HG03521 (cell line): Measurements from ENCODE around the gene CCR5AS.
"Not testable (repeated sequence)": the region's sequence is repeated elsewhere in the genome, so short reads cannot be mapped to it uniquely, and the experiment has no call there.

Experiments used
- ATAC-seq: cut with Tn5 transposase; IDR thresholded peaks from one replicate; pipeline ENCODE4 v1.9.1; 2021; ENCODE audit warnings: mild to moderate bottlenecking, moderate library complexity; ENCODE audit not compliant: unreplicated experiment

Gene CCR5AS

DNA sequence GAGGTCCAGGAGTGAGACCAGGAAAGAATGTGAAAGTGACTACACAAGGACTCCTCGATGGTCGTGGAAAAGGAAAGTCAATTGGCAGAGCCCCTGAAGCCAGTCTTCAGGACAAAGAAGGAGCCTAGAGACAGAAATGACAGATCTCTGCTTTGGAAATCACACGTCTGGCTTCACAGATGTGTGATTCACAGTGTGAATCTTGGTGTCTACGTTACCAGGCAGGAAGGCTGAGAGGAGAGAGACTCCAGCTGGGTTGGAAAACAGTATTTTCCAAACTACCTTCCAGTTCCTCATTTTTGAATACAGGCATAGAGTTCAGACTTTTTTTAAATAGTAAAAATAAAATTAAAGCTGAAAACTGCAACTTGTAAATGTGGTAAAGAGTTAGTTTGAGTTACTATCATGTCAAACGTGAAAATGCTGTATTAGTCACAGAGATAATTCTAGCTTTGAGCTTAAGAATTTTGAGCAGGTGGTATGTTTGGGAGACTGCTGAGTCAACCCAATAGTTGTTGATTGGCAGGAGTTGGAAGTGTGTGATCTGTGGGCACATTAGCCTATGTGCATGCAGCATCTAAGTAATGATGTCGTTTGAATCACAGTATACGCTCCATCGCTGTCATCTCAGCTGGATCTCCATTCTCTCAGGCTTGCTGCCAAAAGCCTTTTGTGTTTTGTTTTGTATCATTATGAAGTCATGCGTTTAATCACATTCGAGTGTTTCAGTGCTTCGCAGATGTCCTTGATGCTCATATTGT, 47.0 kb downstream of the CCR5AS start:
- ATAC-seq, result no peak

DNA sequence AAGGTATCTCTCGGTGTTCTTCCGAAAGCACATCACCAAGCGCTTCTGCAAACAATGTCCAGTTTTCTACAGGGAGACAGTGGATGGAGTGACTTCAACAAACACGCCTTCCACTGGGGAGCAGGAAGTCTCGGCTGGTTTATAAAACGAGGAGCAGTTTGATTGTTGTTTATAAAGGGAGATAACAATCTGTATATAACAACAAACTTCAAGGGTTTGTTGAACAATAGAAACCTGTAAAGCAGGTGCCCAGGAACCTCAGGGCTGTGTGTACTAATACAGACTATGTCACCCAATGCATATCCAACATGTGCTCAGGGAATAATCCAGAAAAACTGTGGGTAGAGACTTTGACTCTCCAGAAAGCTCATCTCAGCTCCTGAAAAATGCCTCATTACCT, 48.4 kb downstream of the CCR5AS start:
- no peak for ATAC-seq

DNA sequence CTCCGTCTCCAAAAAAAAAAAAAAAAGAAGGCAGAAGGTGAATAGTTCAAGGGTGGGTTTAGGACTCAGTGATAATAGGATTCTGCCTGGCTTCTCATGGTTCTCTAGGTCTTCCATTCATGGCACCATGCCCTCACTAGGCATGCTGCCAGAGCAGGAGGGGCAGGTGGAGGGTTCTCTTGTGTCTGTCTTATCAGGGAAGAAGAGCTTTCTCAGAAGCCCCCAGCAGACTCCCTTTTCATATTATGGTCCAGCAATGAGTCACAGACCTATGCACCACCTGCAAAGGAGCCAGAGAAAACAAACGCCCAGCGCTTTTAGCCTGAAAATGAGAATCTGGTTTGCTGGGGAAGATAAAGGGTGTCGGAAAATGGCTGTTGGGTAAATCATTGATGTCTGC, 50.0 kb downstream of the CCR5AS start:
- ATAC-seq, result no peak

DNA sequence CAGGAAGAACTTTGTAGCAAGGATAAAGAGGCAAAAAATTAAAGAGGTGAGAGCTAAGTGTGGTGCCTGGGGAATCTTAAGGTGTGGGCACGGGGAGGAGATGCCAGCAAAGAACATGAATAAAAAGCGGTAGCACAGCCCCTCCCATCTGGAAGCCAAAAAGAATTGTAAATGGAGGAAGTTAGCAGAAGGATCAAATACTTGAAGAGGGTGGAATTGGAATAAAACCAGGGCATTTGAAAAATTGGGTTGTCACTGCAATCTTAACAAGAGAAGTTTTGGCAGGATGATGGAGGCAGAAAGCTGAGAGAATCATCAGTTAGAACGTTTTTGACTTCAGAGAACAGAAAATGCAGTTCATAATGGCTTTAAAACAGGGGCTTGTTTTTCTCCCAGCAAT, 50.6 kb downstream of the CCR5AS start:
- ATAC-seq, result no peak

DNA sequence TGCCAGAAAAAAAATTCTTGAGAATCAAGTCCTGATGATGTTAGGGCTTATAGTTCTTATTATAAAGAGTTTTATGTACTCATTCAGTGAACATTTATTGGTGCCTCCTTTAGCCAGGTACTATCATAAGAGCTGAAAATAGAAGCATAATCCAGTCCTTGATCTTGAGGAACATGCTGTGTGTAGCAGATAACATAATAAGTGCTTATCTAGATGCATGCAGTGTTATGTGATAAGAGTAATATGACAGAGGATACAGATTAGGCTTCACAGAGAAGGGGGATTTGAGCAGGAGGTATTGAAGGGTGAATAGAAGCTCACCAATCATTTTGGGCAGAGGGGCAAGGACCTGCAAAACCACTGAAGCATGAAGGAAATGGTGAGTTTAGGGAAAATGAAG, 51.9 kb downstream of the CCR5AS start:
- ATAC-seq, result no peak

DNA sequence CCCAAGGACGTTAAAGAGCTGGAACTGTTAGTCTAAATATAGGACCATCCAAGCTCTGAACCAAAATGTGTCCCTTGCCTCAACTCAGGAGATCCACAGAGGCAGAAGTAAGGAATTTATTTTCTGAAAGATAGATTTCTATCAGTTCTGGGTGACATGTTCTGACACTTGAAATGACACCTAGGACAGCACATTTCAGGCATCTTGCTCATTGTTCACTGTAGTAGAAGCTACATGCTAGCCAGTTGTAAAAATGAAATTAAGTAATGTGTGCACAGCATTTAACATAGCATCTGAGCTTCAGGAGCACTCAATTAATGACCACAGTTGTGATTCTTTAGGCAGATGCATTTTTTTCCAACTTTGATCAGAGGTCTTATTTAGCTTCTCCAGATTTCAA, 52.4 kb downstream of the CCR5AS start:
- no peak for ATAC-seq

DNA sequence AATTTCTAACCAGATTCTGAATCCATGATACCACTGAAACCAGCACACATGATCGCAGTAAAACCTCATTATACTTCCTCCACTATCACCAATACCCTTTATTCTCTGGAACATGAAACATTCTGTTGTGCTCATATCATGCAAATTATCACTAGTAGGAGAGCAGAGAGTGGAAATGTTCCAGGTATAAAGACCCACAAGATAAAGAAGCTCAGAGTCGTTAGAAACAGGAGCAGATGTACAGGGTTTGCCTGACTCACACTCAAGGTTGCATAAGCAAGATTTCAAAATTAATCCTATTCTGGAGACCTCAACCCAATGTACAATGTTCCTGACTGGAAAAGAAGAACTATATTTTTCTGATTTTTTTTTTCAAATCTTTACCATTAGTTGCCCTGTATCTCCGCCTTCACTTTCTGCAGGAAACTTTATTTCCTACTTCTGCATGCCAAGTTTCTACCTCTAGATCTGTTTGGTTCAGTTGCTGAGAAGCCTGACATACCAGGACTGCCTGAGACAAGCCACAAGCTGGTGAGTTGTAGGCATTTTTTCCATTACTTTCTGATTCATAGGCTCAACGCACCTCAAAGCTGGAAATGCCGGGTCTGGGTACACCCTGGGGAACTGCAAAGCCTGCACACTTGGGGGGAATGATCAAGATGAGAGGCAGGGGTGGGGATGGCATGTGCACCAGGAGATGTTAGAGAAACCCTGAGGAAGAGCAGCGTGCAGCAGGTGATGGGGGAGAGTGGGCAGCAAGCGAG, 53.0 kb downstream of the CCR5AS start, which contains the start of gene CCR2:
CCR2 (plus strand) TSS at position 465 of the 764 bp plus-strand sequence. CDS start 3,417 bp downstream, outside the sequence.
- ATAC-seq, result no peak

DNA sequence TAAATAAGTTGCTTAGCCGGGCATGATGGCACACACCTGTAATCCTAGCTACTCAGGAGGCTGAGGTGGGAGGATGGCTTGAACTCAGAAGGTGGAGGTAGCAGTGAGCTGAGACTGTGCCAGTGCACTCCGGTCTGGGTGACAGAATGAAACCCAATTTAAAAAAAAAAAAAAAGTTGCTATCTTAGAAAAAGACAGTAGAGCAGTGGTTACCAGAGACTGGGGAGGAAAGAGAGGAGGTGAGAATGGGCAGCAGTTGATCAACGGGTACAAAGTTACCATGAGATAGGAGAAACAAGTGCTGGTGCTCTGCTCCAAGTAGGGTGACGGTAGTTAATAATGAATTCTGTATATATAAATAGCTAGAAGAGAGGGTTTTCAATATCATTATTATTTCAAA, 53.8 kb downstream of the CCR5AS start:
- no peak for ATAC-seq

DNA sequence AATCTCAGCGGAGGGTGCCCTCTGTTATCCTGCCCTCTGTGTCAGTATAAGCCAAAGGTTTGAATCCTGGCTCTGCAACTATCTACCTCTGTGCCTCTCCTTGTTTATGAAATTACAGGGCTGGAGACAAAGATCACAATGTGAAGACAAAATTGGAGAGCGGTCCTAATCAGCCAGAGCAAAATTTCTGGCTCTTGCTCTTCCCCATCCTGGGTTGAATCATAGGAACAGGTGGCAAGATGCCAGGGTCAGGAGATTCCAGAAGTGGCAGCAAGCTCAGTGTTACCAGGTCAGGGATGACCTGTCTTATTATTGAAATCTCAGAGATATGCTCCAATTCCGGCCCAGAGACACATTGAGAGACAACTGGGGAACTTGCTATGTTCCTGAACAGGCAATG, 55.2 kb downstream of the CCR5AS start:
- no peak for ATAC-seq

DNA sequence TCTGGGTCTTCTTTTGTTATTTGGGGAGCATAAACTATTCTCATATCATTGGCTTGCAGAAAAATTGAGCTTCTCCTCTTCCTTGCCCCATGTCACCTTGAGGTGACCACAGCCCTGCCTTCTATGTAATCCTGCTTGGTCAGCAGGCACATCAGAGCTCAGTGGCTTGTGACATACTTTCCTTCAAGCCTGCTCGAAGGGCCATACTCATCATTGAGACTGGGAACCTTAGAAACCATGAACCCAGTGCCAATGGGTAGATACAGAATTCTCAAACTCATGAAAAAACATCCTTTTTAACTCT, 56.7 kb downstream of the CCR5AS start:
- no peak for ATAC-seq

DNA sequence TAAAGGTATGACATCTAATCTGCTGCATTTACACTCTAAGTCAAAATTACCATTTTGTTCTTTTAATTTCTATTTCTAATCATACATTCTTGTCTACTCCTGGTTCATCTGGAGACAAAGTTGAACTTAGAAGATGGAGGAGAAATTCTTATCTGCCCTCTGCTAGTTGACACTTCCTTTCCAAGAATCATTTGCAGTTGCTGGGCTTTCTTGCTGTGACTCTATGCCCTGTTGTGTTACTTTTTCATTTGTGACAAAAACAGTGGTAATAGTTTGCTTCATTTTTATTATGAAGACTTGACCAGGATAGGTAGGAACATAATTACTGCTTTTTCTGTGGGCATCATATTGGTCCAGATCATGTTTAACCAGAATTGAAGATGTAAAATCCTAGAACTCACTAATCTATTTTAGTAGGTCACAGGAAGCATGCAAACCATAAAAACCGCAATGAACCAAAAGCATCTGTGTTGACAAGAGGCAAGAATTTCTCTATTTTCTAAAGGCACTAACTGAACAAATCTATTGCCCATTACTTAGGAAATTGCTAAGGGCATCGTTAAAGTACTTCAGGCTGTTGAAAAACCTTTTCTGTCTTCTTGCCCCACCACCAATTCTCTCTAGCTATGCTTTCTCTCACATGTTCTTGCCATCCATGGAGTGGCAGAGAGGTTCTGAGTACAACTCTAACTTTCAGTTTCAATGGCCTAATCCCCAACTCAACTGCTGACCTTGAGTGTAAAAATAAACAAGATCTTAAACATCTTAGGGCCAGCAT, 57.2 kb downstream of the CCR5AS start:
- ATAC-seq, result peak; percentile 63

DNA sequence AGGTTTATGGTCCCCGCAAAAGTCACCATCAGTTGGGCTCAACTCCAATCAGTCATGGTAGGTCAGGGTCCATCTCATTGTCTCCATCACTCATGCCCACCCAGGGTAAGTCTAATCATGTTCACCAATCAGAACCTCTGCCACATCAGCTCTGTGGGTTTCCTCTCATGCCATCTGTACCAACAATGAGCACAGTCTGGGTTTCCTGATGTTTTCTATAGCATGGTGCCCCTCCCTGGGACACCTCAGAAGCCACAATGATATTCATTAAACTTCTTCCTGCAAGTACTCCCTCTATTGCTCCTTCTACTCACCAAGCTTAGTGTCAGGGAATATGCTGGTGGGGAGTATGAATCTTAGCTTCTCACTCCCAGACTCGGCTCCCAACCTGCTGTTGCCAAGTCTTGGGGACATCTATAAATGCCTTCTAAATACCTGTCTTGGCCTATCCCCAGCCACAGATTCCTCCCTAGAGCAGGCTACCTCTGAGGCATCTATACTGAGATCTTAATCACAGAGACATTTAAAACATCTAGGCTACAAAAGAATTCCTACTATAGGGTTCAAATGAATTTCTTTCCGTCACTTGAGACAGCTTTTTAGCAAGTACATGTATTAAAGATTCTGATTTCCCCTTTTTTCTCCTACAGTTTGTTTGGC, 57.9 kb downstream of the CCR5AS start:
- no peak for ATAC-seq

DNA sequence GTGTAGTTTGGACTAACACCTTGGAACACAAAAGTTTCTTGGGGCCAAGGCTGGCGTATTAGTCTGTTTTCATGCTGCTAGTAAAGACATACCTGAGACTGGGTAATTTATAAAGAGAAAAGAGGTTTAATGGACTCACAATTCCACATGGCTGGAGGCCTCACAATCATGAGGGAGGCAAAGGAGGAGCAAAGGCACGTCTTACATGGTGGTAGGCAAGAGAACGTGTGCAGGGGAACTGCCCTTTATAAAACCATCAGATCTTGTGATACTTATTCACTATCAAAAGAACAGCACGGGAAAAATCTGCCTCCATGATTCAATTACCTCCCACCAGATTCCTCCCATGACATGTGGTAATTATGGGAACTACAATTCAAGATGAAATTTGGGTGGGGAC, 62.4 kb downstream of the CCR5AS start:
- ATAC-seq, result no peak

DNA sequence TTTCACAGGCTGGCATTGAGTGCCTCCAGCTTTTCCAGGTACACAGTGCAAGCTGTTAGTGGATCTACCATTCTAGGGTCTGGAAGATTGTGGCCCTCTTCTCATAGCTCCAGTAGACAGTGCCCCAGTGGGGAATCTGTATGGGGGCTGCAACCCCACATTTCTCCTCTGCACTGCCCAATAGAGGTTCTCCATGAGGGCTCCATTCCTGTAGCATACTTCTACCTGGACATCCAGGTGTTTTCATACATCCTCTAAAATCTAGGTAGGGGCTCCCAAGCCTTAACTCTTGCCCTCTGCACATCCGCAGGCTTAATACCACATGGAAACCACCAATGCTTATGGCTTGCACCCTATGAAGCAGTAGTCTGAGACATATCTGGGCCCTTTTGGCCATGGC, 68.0 kb downstream of the CCR5AS start:
- no peak for ATAC-seq

DNA sequence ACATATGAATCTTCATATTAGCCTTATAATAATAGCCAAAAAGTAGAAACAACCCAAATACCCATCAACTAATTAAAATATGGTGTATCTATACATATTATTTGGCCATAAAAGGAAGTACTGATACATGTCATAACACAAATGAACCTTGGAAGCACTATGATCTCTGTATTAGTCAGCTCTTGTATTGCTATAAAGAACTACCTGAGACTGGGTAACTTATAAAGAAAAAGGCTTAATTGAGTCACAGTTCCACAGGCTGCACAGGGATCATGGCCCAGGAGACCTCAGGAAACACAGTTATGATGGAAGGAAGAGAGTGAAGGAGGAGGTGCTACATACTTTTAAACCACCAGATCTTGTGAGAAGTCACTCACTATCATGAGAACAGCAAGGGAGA, 69.0 kb downstream of the CCR5AS start:
- no peak for ATAC-seq

DNA sequence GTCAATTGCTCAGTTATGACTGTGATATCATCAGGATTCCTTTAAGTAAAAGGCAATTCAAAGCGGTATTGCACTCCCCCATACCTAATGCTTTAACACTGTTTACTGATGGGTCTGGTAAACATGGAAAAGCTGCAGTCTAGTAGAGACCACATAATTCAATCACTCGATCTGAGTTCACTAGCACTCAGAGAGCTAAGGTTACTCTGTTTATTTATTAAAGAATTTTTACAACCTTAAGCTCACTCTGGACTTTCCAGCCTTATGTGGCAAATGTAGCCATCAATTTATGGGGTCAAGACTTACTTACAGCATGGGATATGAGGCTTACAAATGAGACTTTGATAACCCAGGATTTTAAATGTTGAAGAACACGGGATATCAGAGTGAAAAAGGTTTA, 71.3 kb downstream of the CCR5AS start:
- ATAC-seq, result no peak

DNA sequence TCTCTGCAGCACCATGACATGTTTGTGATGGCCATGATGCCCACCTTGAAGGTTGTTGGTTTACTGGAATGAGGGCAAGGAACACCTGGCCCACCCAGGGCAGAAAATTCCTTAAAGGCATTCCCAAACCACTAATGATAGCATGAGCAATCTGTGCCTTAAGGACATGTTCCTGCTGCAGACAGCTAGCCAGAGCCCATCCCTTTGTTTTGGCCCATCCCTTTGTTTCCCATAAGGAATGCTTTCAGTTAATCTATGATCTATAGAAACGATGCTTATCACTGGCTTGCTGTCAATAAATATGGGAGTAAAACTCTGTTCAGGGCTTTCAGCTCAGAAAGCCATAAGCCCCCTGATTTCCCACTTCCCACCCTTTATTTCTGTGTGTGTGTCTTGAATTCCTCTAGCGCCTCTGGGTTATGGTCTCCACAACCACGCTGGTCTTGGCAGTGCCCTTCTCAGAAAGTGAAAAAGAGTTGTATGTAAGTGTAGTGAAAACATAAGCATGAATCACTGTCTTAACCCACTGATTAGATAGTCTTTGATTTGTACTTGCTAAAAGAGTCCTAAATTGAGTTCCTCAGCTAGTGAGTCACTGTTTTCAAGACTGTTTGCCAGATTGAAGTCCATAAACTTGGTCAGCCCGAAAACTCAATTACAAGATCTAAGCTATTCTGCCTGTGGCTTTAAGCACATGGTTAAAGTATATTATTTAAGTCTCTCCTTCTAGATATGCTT, 72.0 kb downstream of the CCR5AS start:
- no peak for ATAC-seq

DNA sequence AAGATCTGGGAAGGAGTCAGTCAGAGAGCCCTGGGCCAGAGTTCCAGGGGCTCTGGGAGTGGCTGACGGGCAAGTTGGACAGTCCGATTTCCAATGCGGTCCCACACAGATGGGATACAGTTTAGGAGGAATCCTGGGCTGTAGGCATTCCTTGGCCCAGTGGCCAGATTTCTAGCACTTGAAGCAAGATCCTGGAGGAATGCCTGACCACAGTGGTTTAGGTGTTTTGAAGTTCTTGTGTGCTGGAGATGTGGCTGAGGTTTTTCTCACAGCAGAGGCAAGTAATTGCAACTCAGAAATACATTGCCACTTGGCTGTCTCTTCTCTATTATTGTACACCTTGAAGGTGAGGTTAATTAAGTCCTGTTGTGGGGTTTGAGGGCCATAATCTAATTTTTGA, 76.2 kb downstream of the CCR5AS start:
- ATAC-seq, result not testable (repeated sequence)

DNA sequence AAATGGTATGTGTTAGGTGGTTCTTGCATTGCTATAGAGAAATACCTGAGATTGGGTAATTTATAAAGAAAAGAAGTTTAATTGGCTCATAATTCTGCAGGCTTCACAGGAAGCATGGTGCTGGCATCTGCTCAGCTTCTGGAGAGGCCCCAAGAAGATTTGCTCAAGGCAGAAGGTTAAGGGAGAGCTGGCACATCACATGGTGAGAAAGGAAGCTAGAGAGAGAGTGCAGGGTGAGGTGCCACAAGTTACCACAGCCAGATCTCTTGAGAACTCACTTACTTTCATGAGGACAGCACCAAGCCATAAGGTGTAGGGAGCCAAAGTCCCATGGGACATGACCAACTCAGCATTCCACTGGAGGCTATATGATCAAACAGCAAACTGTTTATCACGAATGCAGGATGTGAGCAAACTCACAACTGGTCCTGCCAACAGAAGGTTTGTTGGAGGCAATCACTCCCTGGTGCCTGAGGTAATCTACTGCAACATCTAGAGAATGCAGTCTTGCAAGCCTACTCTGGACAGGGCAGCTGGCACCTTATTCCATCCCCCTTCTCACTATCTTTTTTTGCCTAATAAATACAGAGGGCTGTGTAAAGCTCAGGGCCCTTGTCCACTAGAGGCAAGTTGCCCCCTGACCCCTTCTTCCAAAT, 81.1 kb downstream of the CCR5AS start:
- ATAC-seq, result no peak

DNA sequence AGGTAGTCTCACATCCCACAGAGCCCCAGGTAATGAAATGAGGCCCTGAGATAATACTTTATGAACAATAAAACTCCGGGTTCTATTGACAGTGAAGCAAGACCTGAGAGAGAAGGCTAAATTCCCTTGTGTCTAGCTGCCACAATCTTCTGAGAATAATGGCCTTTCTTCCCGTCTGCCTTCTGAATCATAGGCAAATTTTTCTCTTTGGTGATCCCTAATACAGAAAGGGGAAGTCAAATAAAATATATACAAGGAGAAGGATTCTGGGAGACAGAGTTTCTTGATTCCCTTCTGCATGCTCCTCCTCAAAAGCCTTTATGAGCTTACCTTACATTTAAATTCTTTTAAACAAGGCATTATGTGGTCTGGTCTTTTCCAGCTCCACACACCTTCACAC, 82.8 kb downstream of the CCR5AS start:
- no peak for ATAC-seq
